ENCODE results near the gene SPAG17. TPM values are rescaled to one million over a fixed set of nuclear protein-coding genes. Genes with fewer than 3 reads are reported as not detected.

Gene SPAG17
- not detected for total RNA-seq
- long read RNA-seq, donor 1: 0 reads
- long read RNA-seq, donor 2: 0 reads

GRCh38 chr1:118185084-118185832, at the start of gene SPAG17:
SPAG17 (minus strand) TSS chr1:118185228; CDS start chr1:118185157, 71 bp downstream.
- peak; percentile 89 for DNase-seq (ENCODE audit: low spot score)

GRCh38 chr1:118225471-118225870, 40.4 kb upstream of the SPAG17 start:
- no peak for DNase-seq (ENCODE audit: low spot score)
- intact Hi-C loops (cut with DNase I): no loop called here

More at GRCh38 chr1:118185084-118185832, at the start of gene SPAG17:
- intact Hi-C loops (cut with DNase I): no loop called here

- intact Hi-C loops (cut with DNase I): no loop called here
- DNase-seq (ENCODE audit: low spot score): no peak
These were observed 38.4 kb upstream of the SPAG17 start for GRCh38 chr1:118223426-118223825.

DNA sequence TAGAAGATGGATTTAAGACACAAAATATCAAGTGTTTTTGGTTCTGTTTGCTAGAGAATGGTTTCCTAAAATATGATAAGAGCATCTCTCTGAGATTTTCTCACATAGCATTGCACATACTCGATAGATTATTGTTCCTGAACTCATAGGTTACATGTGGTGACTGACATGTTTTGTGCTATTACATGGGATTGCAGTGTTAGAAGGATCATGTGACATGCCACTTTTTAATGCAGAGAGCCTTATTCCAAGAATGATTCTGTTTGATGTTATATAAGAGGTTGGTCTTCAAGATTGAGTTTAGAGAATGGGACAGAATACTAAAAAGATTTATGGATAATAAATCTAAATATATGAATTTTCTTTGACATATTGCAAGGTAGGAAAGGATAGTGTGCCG, 34.4 kb upstream of the SPAG17 start:
- intact Hi-C loops (cut with DNase I): no loop called here
- DNase-seq (ENCODE audit: low spot score): no peak

GRCh38 chr1:118217141-118217838, 32.3 kb upstream of the SPAG17 start:
- no peak for DNase-seq (ENCODE audit: low spot score)
- intact Hi-C loops (cut with DNase I): no loop called here

GRCh38 chr1:118214866-118215265, 29.8 kb upstream of the SPAG17 start:
- intact Hi-C loops (cut with DNase I): no loop called here
- no peak for DNase-seq (ENCODE audit: low spot score)

GRCh38 chr1:118210723-118211110, 25.7 kb upstream of the SPAG17 start:
- DNase-seq (ENCODE audit: low spot score): no peak

GRCh38 chr1:118210051-118210722, 25.2 kb upstream of the SPAG17 start:
- DNase-seq (ENCODE audit: low spot score): no peak
- intact Hi-C loops (cut with DNase I): no loop called here

More at GRCh38 chr1:118210723-118211110, 25.7 kb upstream of the SPAG17 start:
- intact Hi-C loops (cut with DNase I): no loop called here

DNA sequence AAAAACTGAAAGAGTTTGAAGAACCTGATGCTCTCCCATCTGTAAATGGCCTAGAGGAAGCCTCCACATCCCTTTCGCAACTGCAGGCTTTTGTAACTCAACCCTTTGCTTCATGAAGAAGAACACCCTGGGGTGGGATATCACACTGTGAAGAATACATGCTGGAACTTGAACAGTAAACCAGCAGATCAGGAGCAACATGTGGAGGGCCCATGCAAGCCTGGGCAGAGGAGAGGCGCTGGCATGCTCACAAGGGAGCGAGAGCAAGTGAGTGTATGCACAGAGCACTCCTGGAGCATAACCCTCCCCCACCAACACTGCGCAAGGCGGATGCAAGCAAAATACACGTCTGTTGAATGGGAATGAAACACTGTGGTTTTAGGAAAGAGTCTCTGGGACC, 24.6 kb upstream of the SPAG17 start:
- intact Hi-C loops (cut with DNase I): no loop called here
- DNase-seq (ENCODE audit: low spot score): no peak

- DNase-seq (ENCODE audit: low spot score): no peak
- intact Hi-C loops (cut with DNase I): no loop called here
These were observed 21.9 kb upstream of the SPAG17 start for GRCh38 chr1:118206966-118207365.

DNA sequence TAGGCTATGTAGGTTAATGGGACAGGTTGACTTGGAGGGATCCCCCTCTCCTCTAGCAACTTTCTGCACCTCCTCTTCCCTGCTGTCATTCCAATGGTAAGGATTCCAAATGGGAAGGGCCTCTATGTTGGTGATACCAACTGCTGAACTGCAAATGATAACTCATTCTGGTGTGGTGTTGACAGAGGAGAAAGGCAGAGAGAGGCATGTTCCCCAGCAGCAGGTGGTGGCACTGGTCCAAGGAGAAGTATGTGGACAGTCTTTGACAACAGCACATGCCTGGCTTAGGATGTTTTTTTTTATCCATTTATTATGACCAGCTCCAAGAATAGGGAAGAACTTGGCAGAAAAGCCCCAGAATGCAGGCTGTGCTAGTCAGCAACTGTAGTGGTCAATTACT, 19.6 kb upstream of the SPAG17 start:
- intact Hi-C loops (cut with DNase I): no loop called here
- no peak for DNase-seq (ENCODE audit: low spot score)

DNA sequence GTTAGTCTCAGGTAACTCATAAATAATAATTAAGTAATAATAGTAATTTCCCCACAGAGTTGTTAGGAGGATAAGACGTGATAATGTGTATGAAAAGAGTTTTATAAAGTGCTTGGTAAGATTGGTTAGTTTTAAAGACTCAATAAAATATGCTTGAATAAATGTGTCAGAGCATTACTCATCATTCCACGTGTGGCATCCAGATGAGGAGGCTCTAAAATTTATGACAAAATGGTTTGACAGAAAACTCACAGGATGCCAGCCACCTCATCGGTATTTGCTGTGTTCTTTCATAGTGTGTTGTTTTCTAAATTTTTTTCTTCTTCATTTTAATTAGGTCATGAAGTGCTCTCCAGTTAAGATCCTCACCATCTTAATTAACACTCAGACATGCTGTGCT, 19.1 kb upstream of the SPAG17 start:
- intact Hi-C loops (cut with DNase I): no loop called here
- no peak for DNase-seq (ENCODE audit: low spot score)

GRCh38 chr1:118202076-118202608, 17.1 kb upstream of the SPAG17 start:
- intact Hi-C loops (cut with DNase I): no loop called here
- no peak for DNase-seq (ENCODE audit: low spot score)

DNA sequence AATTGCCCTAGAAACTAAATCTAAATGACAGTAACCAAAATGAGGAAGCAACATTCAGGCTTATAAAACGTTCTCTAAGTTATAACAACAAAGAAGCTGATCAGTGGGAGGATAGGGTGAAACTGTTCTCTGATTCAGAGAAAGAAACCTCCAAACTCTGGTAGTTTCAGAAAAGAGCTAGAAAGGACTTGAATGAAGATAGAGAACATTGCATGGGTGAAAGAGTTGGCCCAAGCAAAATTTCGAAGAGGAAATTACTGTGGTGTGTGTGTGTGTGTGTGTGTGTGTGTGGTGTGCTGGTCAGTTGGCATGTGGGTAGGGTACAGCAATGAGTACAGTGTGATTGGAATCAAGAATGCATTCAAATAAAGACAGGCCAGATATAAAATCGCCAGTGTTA, 16.5 kb upstream of the SPAG17 start:
- intact Hi-C loops (cut with DNase I): no loop called here

GRCh38 chr1:118200836-118201235, 15.8 kb upstream of the SPAG17 start:
- no peak for DNase-seq (ENCODE audit: low spot score)
- intact Hi-C loops (cut with DNase I): no loop called here

More for the DNA sequence above, 16.5 kb upstream of the SPAG17 start:
- DNase-seq (ENCODE audit: low spot score): no peak

GRCh38 chr1:118190561-118190960, 5.5 kb upstream of the SPAG17 start:
- DNase-seq (ENCODE audit: low spot score): no peak

DNA sequence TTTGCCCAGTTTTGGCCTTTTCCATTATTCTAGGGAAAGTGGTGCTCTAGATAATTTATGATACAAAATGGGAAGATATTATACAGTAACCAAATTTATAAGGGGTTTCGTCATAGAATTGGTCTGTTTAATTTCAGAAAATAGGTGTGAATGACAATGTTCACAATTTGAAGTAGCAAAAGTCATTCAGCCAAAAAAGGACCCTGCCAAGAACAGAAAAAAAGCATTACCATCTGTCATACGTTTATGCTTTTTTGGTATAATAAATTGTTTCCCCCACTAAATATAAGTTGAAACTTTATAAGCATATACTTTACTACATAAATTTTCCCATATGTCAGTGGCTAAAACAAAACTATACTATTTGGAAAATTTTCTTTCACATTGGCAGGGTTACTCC, 4.5 kb upstream of the SPAG17 start:
- intact Hi-C loops (cut with DNase I): no loop called here
- DNase-seq (ENCODE audit: low spot score): no peak

More at GRCh38 chr1:118190561-118190960, 5.5 kb upstream of the SPAG17 start:
- intact Hi-C loops (cut with DNase I): no loop called here

- DNase-seq (ENCODE audit: low spot score): no peak
- intact Hi-C loops (cut with DNase I): no loop called here
These were observed 3.4 kb upstream of the SPAG17 start for GRCh38 chr1:118188411-118188810.

- intact Hi-C loops (cut with DNase I): no loop called here
- DNase-seq (ENCODE audit: low spot score): no peak
These were observed 998 bp upstream of the SPAG17 start for GRCh38 chr1:118186026-118186425.

GRCh38 chr1:118184739-118185083, 317 bp downstream of the SPAG17 start:
- no peak for DNase-seq (ENCODE audit: low spot score)
- intact Hi-C loops (cut with DNase I): no loop called here

Measured in posterior vena cava (tissue), 2 donors.